ENCODE data around the gene NAT9. TPM values are rescaled to one million over a fixed set of nuclear protein-coding genes. Genes with fewer than 3 reads are reported as not detected.

Gene NAT9
- total RNA-seq, 2 donors from 2014 or later = 58.3 to 77.3 TPM

DNA sequence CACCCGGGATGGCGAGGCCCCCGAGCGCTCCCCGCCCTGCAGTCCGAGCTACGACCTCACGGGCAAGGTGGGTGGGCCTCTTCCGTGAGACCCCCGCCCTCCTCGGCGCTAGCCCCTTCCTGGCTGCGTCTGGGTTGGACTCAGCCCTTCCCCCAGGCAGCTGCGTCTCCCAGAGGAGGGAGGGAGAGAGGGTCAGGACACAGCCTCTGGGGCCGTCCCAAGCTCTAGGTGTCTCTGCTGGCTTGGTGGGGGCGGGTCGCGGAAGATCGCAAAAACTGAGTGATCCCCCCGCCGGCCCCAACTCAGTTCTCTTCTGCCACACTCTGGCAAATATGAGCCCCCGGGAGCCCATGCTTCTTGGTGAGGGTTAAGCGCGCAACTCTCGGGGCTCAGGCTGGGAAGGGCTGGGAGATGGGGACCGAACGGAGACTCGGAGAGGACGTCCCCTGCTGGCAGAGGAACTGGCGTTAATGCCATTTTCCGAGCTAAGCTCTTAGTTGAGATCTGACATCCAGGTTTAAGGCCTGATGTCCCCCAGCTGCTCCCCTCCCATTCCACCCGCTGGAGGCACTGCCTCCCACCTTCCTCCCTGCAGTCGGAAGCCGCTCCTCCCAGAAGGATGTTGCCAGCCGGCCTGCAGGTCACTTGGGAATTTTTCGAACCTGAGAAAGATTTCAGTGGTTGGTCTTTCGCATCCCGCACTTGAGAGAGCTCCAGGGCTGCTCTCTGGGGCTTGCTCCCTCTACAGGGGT is 38.7 kb downstream of the NAT9 start:
- 4% methylated on average over 14 to 38 of the region's 38 CpGs for WGBS, 2 experiments (ENCODE audit: insufficient coverage in 1 of 2, insufficient read length in 1 of 2)
- Mint-ChIP-seq H3K9me3 (no peaks in the 10 kb centered on the region), H3K4me3 (peak overlapping the region; percentile 63), H3K4me1 (peaks cover 20% of the 10 kb centered on the region), H3K27ac (no peak overlapping the region), H3K27me3 (ENCODE audit: insufficient read depth) (peaks cover 5% of the 10 kb centered on the region), H3K36me3 (ENCODE audit: low read depth) (no peaks in the 10 kb centered on the region)
- Histone ChIP-seq H3K4me3 (ENCODE audit: low read length) (peak overlapping the region; percentile 75), H3K9me3 (ENCODE audit: control insufficient read depth, low read length) (no peaks in the 10 kb centered on the region), H3K4me1 (ENCODE audit: control insufficient read depth, insufficient read depth, low read length) (peaks cover 11% of the 10 kb centered on the region), H3K36me3 (ENCODE audit: control insufficient read depth, insufficient read depth, low read length) (no peaks in the 10 kb centered on the region), H3K27me3 (ENCODE audit: control insufficient read depth, insufficient read depth, low read length, poor library complexity, severe bottlenecking) (peaks cover 15% of the 10 kb centered on the region), H3K9ac (ENCODE audit: extremely low read depth, low read length, poor library complexity, severe bottlenecking) (no peak overlapping the region), H3K27ac (ENCODE audit: low read depth, low read length) (no peak overlapping the region)
- peak; percentile 95 for DNase-seq
- TF ChIP-seq, protein P1, sequence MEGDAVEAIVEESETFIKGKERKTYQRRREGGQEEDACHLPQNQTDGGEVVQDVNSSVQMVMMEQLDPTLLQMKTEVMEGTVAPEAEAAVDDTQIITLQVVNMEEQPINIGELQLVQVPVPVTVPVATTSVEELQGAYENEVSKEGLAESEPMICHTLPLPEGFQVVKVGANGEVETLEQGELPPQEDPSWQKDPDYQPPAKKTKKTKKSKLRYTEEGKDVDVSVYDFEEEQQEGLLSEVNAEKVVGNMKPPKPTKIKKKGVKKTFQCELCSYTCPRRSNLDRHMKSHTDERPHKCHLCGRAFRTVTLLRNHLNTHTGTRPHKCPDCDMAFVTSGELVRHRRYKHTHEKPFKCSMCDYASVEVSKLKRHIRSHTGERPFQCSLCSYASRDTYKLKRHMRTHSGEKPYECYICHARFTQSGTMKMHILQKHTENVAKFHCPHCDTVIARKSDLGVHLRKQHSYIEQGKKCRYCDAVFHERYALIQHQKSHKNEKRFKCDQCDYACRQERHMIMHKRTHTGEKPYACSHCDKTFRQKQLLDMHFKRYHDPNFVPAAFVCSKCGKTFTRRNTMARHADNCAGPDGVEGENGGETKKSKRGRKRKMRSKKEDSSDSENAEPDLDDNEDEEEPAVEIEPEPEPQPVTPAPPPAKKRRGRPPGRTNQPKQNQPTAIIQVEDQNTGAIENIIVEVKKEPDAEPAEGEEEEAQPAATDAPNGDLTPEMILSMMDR (conservative IDR thresholded peaks at IDR 0.05) = peak; percentile 76

DNA sequence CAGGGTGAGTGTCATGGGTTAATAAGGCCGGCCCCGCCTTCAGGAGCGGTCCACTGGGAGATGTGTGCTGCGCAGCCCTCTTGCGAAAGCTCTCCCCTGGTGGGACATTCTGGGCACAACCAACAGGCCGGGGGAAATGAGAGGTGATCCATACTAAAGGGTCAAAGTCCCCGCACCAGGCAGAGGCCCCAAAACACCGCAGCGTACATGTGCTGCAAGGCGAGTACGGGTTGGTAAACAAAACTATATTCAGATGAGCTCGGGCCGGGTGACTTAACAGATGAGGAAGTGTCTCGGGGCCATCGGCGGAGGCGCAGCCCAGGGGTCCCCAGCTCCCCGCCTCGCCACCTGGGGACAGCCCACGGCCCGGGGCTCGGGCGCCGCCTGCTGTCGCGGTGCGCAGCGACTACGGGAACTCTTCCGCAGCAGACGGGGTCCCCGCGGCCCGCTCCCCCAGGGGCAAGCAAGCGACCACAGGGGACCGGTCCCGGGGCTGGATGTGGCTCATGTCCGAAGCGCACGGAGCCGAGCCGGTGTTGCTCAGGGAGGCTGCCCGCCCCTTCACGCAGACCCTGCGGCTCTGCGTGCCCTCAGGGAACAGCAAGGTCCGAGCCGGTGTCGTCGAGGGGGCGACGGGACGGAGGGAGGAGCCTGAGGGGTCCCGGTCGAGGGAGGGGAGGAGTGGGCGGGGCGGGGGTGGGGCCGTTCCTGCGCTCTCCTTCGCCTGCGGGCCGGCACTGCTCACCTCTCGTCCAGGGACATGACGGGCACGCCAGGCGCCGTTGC is 39.4 kb downstream of the NAT9 start, which contains the start of gene RAB37:
Gene RAB37 (plus strand): TSS at position 744 of the 786 bp plus-strand sequence. CDS start 17 bp downstream, at position 761.
- TF ChIP-seq, protein P1 (conservative IDR thresholded peaks at IDR 0.05) = peak; percentile 69
- Mint-ChIP-seq H3K4me1 (peaks cover 16% of the 10 kb centered on the region), H3K4me3 (peak within 1 kb of the TSS; percentile 63), H3K9me3 (no peaks in the 10 kb centered on the region), H3K27ac (peak within 1 kb of the TSS; percentile 20), H3K36me3 (ENCODE audit: low read depth) (no peaks in the 10 kb centered on the region), H3K27me3 (ENCODE audit: insufficient read depth) (peaks cover 5% of the 10 kb centered on the region)
- no peak within 1 kb of the TSS for H3K9ac ChIP-seq (ENCODE audit: extremely low read depth, low read length, poor library complexity, severe bottlenecking)
- peaks cover 11% of the 10 kb centered on the region for H3K4me1 ChIP-seq (ENCODE audit: control insufficient read depth, insufficient read depth, low read length)
- peak within 1 kb of the TSS; percentile 75 for H3K4me3 ChIP-seq (ENCODE audit: low read length)
- H3K9me3 ChIP-seq (ENCODE audit: control insufficient read depth, low read length) = no peaks in the 10 kb centered on the region
- peaks cover 15% of the 10 kb centered on the region for H3K27me3 ChIP-seq (ENCODE audit: control insufficient read depth, insufficient read depth, low read length, poor library complexity, severe bottlenecking)
- no peaks in the 10 kb centered on the region for H3K36me3 ChIP-seq (ENCODE audit: control insufficient read depth, insufficient read depth, low read length)
- WGBS, 2 experiments (ENCODE audit: insufficient coverage in 1 of 2, insufficient read length in 1 of 2) = 7 to 9% methylated on average over 8 to 65 of the region's 67 CpGs
- H3K27ac ChIP-seq (ENCODE audit: low read depth, low read length) = no peak within 1 kb of the TSS
- DNase-seq = peak; percentile 95

DNA sequence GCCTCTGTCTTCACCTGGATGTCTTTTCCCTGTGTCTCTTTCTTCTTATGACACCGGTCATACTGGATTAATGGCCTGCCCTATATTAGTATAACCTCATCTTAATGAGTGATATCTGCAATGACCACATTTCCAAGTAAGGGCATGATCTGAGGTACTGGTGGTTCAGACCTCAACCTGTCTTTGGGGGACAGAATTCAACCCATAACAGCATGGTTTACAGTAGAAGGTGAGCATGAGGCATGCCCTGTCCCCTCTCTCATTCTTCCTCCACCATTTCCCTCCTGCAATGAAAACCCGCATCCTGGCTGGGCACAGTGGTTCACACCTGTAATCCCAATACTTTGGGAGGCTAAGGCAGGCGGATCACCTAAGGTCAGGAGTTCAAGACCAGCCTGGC is 41.9 kb downstream of the NAT9 start:
- Histone ChIP-seq H3K27ac (ENCODE audit: low read depth, low read length) (no peak overlapping the region), H3K9me3 (ENCODE audit: control insufficient read depth, low read length) (no peaks in the 10 kb centered on the region), H3K36me3 (ENCODE audit: control insufficient read depth, insufficient read depth, low read length) (no peaks in the 10 kb centered on the region), H3K9ac (ENCODE audit: extremely low read depth, low read length, poor library complexity, severe bottlenecking) (no peak overlapping the region), H3K4me3 (ENCODE audit: low read length) (no peak overlapping the region), H3K27me3 (ENCODE audit: control insufficient read depth, insufficient read depth, low read length, poor library complexity, severe bottlenecking) (peaks cover 15% of the 10 kb centered on the region), H3K4me1 (ENCODE audit: control insufficient read depth, insufficient read depth, low read length) (peaks cover 11% of the 10 kb centered on the region)
- Mint-ChIP-seq H3K27me3 (ENCODE audit: insufficient read depth) (peaks cover 5% of the 10 kb centered on the region), H3K27ac (no peak overlapping the region), H3K36me3 (ENCODE audit: low read depth) (no peaks in the 10 kb centered on the region), H3K9me3 (no peaks in the 10 kb centered on the region), H3K4me1 (peaks cover 15% of the 10 kb centered on the region), H3K4me3 (no peak overlapping the region)
- DNase-seq = no peak
- 94 to 100% methylated on average over 1 to 3 of the region's 3 CpGs for WGBS, 2 experiments (ENCODE audit: insufficient coverage in 1 of 2, insufficient read length in 1 of 2)
- TF ChIP-seq, protein P1 (conservative IDR thresholded peaks at IDR 0.05) = no peak
